ENCODE results near the gene GABPB2. TPM values are rescaled to one million over a fixed set of nuclear protein-coding genes. Genes with fewer than 3 reads are reported as not detected.

The GABPB2 gene
- total and polyA plus RNA-seq, 2 of the 13 experiments (the other 11 are each of a cell fraction or from before 2014, with no cell fraction given), result 0.09 TPM; not detected in 1

DNA sequence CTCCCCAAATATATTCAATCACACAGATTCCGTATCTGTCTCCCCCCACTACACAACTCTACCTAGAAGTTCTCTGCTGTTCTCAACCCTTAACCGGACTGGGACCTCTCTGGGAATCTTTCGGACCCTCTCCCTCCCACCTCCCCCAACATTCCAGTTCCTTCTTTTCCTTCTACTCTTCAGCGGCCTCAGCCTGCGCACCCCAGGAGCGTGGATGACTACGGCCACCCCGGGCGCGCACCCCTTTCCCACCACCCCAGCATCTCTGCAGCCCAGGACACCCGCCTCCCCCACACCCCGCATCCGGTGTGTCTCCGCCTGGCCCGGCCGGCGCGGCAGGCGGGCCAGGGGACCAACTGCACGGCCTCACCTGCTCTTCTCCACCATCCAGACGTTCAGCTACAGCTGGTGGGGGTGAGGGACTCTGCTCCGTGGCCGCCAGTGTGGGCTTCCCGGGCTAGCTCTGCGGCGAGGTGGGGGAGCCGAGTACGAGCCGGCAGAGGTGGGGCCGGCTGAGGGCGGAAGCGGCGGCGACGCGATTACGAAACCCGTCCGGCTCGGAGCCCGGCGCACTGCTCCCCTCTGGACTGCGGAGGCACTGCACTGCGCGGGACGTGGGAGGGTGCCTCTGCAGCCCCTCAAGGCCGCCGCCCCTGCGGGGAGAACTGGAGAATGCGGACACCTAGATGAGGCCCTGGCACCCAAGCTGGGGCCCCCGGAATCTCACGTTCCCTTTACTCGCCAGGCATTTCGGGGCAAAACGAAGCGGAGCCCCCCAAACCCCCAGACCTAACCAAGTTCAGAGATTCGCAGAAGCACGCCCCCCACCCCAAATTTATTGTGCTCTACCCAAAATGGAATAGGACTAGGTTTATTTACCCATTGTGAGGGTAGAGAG lies 11.2 kb upstream of the GABPB2 start, which contains the start of gene CDC42SE1 (continued):
- TF ChIP-seq, protein P1, sequence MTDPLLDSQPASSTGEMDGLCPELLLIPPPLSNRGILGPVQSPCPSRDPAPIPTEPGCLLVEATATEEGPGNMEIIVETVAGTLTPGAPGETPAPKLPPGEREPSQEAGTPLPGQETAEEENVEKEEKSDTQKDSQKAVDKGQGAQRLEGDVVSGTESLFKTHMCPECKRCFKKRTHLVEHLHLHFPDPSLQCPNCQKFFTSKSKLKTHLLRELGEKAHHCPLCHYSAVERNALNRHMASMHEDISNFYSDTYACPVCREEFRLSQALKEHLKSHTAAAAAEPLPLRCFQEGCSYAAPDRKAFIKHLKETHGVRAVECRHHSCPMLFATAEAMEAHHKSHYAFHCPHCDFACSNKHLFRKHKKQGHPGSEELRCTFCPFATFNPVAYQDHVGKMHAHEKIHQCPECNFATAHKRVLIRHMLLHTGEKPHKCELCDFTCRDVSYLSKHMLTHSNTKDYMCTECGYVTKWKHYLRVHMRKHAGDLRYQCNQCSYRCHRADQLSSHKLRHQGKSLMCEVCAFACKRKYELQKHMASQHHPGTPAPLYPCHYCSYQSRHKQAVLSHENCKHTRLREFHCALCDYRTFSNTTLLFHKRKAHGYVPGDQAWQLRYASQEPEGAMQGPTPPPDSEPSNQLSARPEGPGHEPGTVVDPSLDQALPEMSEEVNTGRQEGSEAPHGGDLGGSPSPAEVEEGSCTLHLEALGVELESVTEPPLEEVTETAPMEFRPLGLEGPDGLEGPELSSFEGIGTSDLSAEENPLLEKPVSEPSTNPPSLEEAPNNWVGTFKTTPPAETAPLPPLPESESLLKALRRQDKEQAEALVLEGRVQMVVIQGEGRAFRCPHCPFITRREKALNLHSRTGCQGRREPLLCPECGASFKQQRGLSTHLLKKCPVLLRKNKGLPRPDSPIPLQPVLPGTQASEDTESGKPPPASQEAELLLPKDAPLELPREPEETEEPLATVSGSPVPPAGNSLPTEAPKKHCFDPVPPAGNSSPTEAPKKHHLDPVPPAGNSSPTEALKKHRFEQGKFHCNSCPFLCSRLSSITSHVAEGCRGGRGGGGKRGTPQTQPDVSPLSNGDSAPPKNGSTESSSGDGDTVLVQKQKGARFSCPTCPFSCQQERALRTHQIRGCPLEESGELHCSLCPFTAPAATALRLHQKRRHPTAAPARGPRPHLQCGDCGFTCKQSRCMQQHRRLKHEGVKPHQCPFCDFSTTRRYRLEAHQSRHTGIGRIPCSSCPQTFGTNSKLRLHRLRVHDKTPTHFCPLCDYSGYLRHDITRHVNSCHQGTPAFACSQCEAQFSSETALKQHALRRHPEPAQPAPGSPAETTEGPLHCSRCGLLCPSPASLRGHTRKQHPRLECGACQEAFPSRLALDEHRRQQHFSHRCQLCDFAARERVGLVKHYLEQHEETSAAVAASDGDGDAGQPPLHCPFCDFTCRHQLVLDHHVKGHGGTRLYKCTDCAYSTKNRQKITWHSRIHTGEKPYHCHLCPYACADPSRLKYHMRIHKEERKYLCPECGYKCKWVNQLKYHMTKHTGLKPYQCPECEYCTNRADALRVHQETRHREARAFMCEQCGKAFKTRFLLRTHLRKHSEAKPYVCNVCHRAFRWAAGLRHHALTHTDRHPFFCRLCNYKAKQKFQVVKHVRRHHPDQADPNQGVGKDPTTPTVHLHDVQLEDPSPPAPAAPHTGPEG (CRISPR knock-in tag; IDR thresholded peaks at IDR 0.05), result no peak
- TF ChIP-seq POLR2A (IDR thresholded peaks at IDR 0.05; ENCODE audit: insufficient read depth in 1 of 2, low read depth in 2 of 2, low read length in 2 of 2) (peak; percentile 38 to 77; a peak in 3 of 4 replicates), ZNF224 (CRISPR knock-in tag; IDR thresholded peaks at IDR 0.05) (no peak), ZMYM2 (CRISPR knock-in tag; IDR thresholded peaks at IDR 0.05) (peak; percentile 58), RARA (CRISPR knock-in tag; IDR thresholded peaks at IDR 0.05) (peak; percentile 58), STAT5B (CRISPR knock-in tag; IDR thresholded peaks at IDR 0.05) (no peak), SMYD3 (CRISPR knock-in tag; IDR thresholded peaks at IDR 0.05) (no peak), SMARCC2 (IDR thresholded peaks at IDR 0.05) (no peak), ZNF160 (CRISPR knock-in tag; IDR thresholded peaks at IDR 0.05) (no peak), MIER3 (CRISPR knock-in tag; IDR thresholded peaks at IDR 0.05; ENCODE audit: borderline replicate concordance) (peak; percentile 63; the same call in 1 of the 2 replicates), ZNF749 (CRISPR knock-in tag; IDR thresholded peaks at IDR 0.05; ENCODE audit: borderline replicate concordance) (0 out of 2 replicates have a peak, but pooled peaks have one; percentile 67), CHD4 (IDR thresholded peaks at IDR 0.05; ENCODE audit: borderline replicate concordance, low read length) (no peak), XBP1 (CRISPR knock-in tag; IDR thresholded peaks at IDR 0.05) (no peak), PRPF4 (IDR thresholded peaks at IDR 0.05; ENCODE audit: low read depth, low read length, poor library complexity, severe bottlenecking) (no peak), ZBTB8A (CRISPR knock-in tag; IDR thresholded peaks at IDR 0.05; ENCODE audit: borderline replicate concordance, low read depth) (no peak), TSC22D2 (CRISPR knock-in tag; IDR thresholded peaks at IDR 0.05; ENCODE audit: borderline replicate concordance) (no peak), ATAD3A (CRISPR knock-in tag; IDR thresholded peaks at IDR 0.05) (no peak)
- TF ChIP-seq, protein P2, sequence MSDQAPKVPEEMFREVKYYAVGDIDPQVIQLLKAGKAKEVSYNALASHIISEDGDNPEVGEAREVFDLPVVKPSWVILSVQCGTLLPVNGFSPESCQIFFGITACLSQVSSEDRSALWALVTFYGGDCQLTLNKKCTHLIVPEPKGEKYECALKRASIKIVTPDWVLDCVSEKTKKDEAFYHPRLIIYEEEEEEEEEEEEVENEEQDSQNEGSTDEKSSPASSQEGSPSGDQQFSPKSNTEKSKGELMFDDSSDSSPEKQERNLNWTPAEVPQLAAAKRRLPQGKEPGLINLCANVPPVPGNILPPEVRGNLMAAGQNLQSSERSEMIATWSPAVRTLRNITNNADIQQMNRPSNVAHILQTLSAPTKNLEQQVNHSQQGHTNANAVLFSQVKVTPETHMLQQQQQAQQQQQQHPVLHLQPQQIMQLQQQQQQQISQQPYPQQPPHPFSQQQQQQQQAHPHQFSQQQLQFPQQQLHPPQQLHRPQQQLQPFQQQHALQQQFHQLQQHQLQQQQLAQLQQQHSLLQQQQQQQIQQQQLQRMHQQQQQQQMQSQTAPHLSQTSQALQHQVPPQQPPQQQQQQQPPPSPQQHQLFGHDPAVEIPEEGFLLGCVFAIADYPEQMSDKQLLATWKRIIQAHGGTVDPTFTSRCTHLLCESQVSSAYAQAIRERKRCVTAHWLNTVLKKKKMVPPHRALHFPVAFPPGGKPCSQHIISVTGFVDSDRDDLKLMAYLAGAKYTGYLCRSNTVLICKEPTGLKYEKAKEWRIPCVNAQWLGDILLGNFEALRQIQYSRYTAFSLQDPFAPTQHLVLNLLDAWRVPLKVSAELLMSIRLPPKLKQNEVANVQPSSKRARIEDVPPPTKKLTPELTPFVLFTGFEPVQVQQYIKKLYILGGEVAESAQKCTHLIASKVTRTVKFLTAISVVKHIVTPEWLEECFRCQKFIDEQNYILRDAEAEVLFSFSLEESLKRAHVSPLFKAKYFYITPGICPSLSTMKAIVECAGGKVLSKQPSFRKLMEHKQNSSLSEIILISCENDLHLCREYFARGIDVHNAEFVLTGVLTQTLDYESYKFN (CRISPR knock-in tag; conservative IDR thresholded peaks at IDR 0.05), result peak; percentile 51
- TF ChIP-seq, protein P3, sequence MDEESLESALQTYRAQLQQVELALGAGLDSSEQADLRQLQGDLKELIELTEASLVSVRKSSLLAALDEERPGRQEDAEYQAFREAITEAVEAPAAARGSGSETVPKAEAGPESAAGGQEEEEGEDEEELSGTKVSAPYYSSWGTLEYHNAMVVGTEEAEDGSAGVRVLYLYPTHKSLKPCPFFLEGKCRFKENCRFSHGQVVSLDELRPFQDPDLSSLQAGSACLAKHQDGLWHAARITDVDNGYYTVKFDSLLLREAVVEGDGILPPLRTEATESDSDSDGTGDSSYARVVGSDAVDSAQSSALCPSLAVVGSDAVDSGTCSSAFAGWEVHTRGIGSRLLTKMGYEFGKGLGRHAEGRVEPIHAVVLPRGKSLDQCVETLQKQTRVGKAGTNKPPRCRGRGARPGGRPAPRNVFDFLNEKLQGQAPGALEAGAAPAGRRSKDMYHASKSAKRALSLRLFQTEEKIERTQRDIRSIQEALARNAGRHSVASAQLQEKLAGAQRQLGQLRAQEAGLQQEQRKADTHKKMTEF (CRISPR knock-in tag; IDR thresholded peaks at IDR 0.05), result peak; percentile 93
